K562 (cell line): ENCODE results near the gene STARD13. TPM values are rescaled to one million over a fixed set of nuclear protein-coding genes. Genes with fewer than 3 reads are reported as not detected.

Source experiments
- ATAC-seq: fragments of 200-7000 bp; cut with Tn5 transposase; 3 replicates; pipeline ENCODE4 v1.9.1; 2020; ENCODE audit warnings: moderate library complexity
- BruUV-seq: library from RNA; stranded (reverse); fragments of 400-500 nt; replicated peaks from 2 replicates; lab custom pipeline; 2021; lab: Mats Ljungman, UMichigan
- CTCF ChIA-PET: fragments of 300-600 bp; formaldehyde crosslinking; extraction: SDS; loops from one replicate; lab custom pipeline; 2021; ENCODE audit warnings: low intra/inter-chr PET ratio; lab: Yijun Ruan, JAX
- POLR2A ChIA-PET: fragments of 300-600, 350-650 bp; sonication (Branson Sonifier 250); formaldehyde crosslinking; extraction: SDS; loops from one replicate; lab custom pipeline; 2021; ENCODE audit warnings: antibody characterized with exemption, inconsistent platforms; lab: Yijun Ruan, JAX
- DNase-seq, 4 experiments: peaks; one replicate each; pipeline versions ENCODE4 v3.0.0 to v3.0.0-alpha.2; 2011 to 2018; ENCODE audit warnings: low spot score in 3 of 4, mixed read lengths in 3 of 4; ENCODE audit errors: extremely low read depth in 1 of 4
- FAIRE-seq: peaks from 2 replicates; lab custom pipeline; 2011; peaks lifted over from hg19 to GRCh38; lab: Jason Lieb, UNC
- H2AFZ ChIP-seq: 2 replicates; pipeline ENCODE4 v1.6.0; 2011; ENCODE audit warnings: low read depth, low read length, control low read depth, inconsistent platforms
- H3K27ac ChIP-seq: fragments of 200-600 bp; 3 replicates; pipeline ENCODE4 v1.8.0; 2011; ENCODE audit warnings: low read depth, mild to moderate bottlenecking, control low read depth, inconsistent platforms, low read length, moderate library complexity, mixed read lengths; ENCODE audit errors: extremely low read depth
- H3K27me3 ChIP-seq, 2 experiments: fragments of 300-600 bp in 1 of 2; 2 replicates in 1 of 2; 3 replicates in 1 of 2; pipeline versions ENCODE4 v1.6.0 to v1.8.0; 2011; ENCODE audit warnings: inconsistent platforms in 2 of 2, low read length in 2 of 2, mild to moderate bottlenecking in 1 of 2, mixed read lengths in 1 of 2, moderate library complexity in 1 of 2; ENCODE audit not compliant: control insufficient read depth in 2 of 2, insufficient read depth in 2 of 2
- H3K36me3 ChIP-seq: fragments of 300-600 bp; 3 replicates; pipeline ENCODE4 v1.8.0; 2011; ENCODE audit warnings: mild to moderate bottlenecking, low read length, inconsistent platforms; ENCODE audit not compliant: control insufficient read depth, insufficient read depth
- H3K4me1 ChIP-seq, 2 experiments: fragments of 200-600 bp in 1 of 2; replicated peaks in 1 of 2; 2 replicates in 1 of 2; 3 replicates in 1 of 2; pipeline versions ENCODE4 v1.5.1 to v1.8.0; 2011; ENCODE audit warnings: inconsistent platforms in 2 of 2, low read length in 2 of 2, mild to moderate bottlenecking in 1 of 2, mixed read lengths in 1 of 2, moderate library complexity in 1 of 2; ENCODE audit not compliant: control insufficient read depth in 2 of 2, insufficient read depth in 2 of 2
- H3K4me2 ChIP-seq: 2 replicates; pipeline ENCODE4 v1.6.1; 2011; ENCODE audit warnings: low read length, control low read depth, inconsistent platforms, mixed read lengths; ENCODE audit not compliant: insufficient read depth
- H3K4me3 ChIP-seq: fragments of 200-600 bp; sonication (generic), shearing (Covaris generic); 2 replicates; pipeline ENCODE4 v1.5.1; 2016; ENCODE audit warnings: control low read depth, inconsistent platforms
- H3K79me2 ChIP-seq: fragments of 200-600 bp; 3 replicates; pipeline ENCODE4 v1.8.0; 2011; ENCODE audit warnings: low read length, inconsistent platforms; ENCODE audit not compliant: control insufficient read depth, insufficient read depth
- H3K9ac ChIP-seq, 2 experiments: 2 replicates each; pipeline versions ENCODE4 v1.6.0 to v1.6.1; 2011; ENCODE audit warnings: low read depth in 2 of 2, low read length in 2 of 2, control low read depth in 1 of 2, inconsistent platforms in 1 of 2, mild to moderate bottlenecking in 1 of 2, mixed read lengths in 1 of 2; ENCODE audit not compliant: insufficient read depth in 1 of 2
- H3K9me1 ChIP-seq: one replicate; pipeline ENCODE4 v1.6.0; 2011; ENCODE audit warnings: inconsistent platforms, mild to moderate bottlenecking, low read length, moderate library complexity; ENCODE audit not compliant: control insufficient read depth, insufficient read depth
- H3K9me3 ChIP-seq: replicated peaks from 2 replicates; pipeline ENCODE4 v1.5.1; 2011; ENCODE audit warnings: low read depth, low read length, inconsistent platforms; ENCODE audit not compliant: control insufficient read depth, insufficient read depth
- H4K20me1 ChIP-seq: replicated peaks from 2 replicates; pipeline ENCODE4 v1.6.1; 2011; ENCODE audit warnings: low read length, inconsistent platforms, mixed read lengths; ENCODE audit not compliant: control insufficient read depth, insufficient read depth
- ATF7 ChIP-seq: fragments of 450-650 bp; IDR thresholded peaks from 2 replicates; pipeline ENCODE4 v1.7.1; 2014; ENCODE audit warnings: mild to moderate bottlenecking, moderate library complexity
- HNRNPUL1 ChIP-seq: fragments of 200-400 bp; formaldehyde crosslinking; IDR thresholded peaks from 2 replicates; pipeline ENCODE4 v1.6.1; 2017; ENCODE audit warnings: low read length
- MTA3 ChIP-seq: fragments of 450-650 bp; formaldehyde crosslinking; IDR thresholded peaks from 2 replicates; pipeline ENCODE4 v1.6.1; 2017; ENCODE audit warnings: mild to moderate bottlenecking, borderline replicate concordance
- TRIM24 ChIP-seq, 2 experiments: fragments of 450-650 bp; IDR thresholded peaks; 2 replicates each; pipeline ENCODE4 v1.6.1; 2016
- ZNF282 ChIP-seq: sonication (generic); formaldehyde crosslinking; IDR thresholded peaks from 2 replicates; pipeline ENCODE4 v1.8.1; 2023; ENCODE audit warnings: missing genetic modification reagents
- ZNF695 ChIP-seq: fragments of 450-650 bp; formaldehyde crosslinking; IDR thresholded peaks from 2 replicates; pipeline ENCODE4 v1.4.0; 2020; ENCODE audit warnings: mild to moderate bottlenecking, moderate library complexity
- WGBS: fragments of 100-300 bp; shearing (Covaris generic); methylation state at CpG from one replicate; pipeline ENCODE4 v1.1.6; 2016; ENCODE audit warnings: low coverage, mixed read lengths; ENCODE audit not compliant: insufficient coverage; ENCODE audit errors: missing lambda C conversion rate; 5-methylcytosine and 5-hydroxymethylcytosine counted together
- in situ Hi-C: fragments of 300-500 bp; cut with MboI; formaldehyde crosslinking; loops from 4 replicates; pipeline ENCODE4 v1.15.0; 2018; ENCODE audit warnings: inconsistent platforms, mixed read lengths
- intact Hi-C: fragments of 100-400 bp; cut with micrococcal nuclease; formaldehyde crosslinking; loops from 2 replicates; pipeline ENCODE4 v1.14.2; 2022
- polyA plus RNA-seq, 8 experiments: library from polyadenylated mRNA; depleted of rRNA in 4 of 8; stranded (reverse) in 5 of 8; unstranded in 3 of 8; fragments of >200 nt; fragmentation: Nextera tagmentation in 2 of 8; fragmentation: Illumina TruSeq in 1 of 8; extraction: Ambion mirVana in 2 of 8; extraction: Trizol in 1 of 8; gene quantifications; 2 replicates each; pipeline versions ENCODE4 v1.2.1 to v1.2.3, GENCODE V29; 2011 to 2014; ENCODE audit warnings: inconsistent platforms in 1 of 8, missing spikeins in 1 of 8
- total RNA-seq, 7 experiments: library from RNA; depleted of rRNA in 6 of 7; stranded (reverse); fragments of >200 nt in 6 of 7; fragmentation: Illumina TruSeq in 2 of 7; extraction: Trizol in 2 of 7; gene quantifications; 2 replicates each; pipeline versions ENCODE4 v1.2.1 to v1.2.3, GENCODE V29; 2011 to 2021; ENCODE audit warnings: low replicate concordance in 1 of 7
- TF ChIP-seq, protein P1 (sequence below): fragments of 250-450 bp; sonication (Bioruptor Pico); IDR thresholded peaks from 2 replicates; pipeline ENCODE4 v1.5.0; 2021

STARD13 gene
- total and polyA plus RNA-seq, 9 of the 15 experiments (the other 6 are each of a cell fraction or from before 2014, with no cell fraction given), result 0.11 TPM; not detected in 8

DNA sequence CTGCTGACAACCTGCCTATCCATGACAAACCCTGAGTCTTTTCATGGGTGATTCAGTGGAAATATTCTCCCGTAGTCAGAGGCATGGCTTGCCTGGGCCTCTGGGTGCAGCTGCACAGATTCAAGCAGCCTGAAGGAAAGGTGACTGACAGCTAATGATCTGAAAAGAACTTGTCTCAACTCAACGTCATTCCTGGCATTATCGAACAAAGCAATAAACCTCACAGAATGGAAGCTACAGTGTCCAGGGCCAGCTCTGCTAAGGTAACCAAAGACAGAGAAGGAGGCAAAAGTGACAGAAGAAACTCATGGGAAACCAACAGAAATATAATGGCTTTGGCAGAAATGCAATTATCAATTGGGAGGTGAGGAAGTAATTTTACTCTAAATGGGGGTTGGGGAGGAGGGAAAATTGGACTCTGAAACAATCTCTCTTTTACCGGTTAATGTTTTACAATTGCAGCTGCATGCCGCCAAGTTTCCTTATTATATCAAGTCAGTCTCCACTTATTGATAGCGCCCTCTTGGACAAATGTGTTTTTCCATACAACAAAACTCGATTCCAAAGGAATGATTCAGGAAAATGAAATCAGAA, 12.9 kb downstream of the STARD13 start:
- no TSS peak for BruUV-seq

DNA sequence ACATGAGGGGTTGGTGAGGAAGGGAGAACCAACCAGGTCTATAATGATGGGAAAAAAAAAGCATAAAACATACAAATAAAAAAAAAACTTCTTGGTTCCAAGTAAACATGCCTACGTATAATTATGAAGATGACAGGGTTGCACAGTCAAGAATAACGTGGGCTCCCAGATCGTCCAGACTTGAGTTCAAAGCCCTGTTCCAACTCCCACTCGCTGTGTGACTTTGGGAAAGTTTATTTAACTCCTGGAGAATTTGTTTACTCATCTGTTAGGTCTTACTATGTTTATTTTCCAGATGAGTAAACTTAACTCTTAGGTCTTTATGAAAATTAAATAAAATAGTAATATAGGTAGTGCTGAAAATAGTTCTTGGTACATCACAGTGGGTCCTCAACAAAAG, 13.8 kb downstream of the STARD13 start:
- TF ChIP-seq TRIM24 (IDR thresholded peaks at IDR 0.05), result no peak
- TF ChIP-seq, protein P1, sequence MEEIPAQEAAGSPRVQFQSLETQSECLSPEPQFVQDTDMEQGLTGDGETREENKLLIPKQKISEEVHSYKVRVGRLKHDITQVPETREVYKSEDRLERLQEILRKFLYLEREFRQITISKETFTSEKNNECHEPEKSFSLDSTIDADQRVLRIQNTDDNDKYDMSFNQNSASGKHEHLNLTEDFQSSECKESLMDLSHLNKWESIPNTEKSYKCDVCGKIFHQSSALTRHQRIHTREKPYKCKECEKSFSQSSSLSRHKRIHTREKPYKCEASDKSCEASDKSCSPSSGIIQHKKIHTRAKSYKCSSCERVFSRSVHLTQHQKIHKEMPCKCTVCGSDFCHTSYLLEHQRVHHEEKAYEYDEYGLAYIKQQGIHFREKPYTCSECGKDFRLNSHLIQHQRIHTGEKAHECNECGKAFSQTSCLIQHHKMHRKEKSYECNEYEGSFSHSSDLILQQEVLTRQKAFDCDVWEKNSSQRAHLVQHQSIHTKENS (CRISPR knock-in tag), result no peak
- TF ChIP-seq ZNF695 (CRISPR knock-in tag), result no peak
- TF ChIP-seq ATF7, result no peak
- no peaks in the 10 kb centered on the region for H3K27me3 ChIP-seq
- H3K27ac ChIP-seq, result no peak overlapping the region
- H2AFZ ChIP-seq, result no peak overlapping the region
- no peak overlapping the region for H3K9ac ChIP-seq
- BruUV-seq, result no TSS peak
- DNase-seq (no peak), ATAC-seq (no peak), FAIRE-seq (no peak)
- WGBS, result 0% methylated on average over 4 of the region's 4 CpGs
- no peaks in the 10 kb centered on the region for H3K79me2 ChIP-seq
- ChIA-PET POLR2A (interaction anchor here (1.0 kb wide), 1 partner anchor 14 kb away, joined by 3 read pairs; no protein-coding TSS in a partner anchor), CTCF (no interaction called here)
- in situ Hi-C loops, result no loop called here
- no peak overlapping the region for H3K4me2 ChIP-seq
- no peaks in the 10 kb centered on the region for H3K36me3 ChIP-seq
- no peak overlapping the region for H3K4me3 ChIP-seq
- H4K20me1 ChIP-seq, result no peaks in the 10 kb centered on the region
- no peaks in the 10 kb centered on the region for H3K9me3 ChIP-seq
- intact Hi-C loops, result no loop called here
- no peaks in the 10 kb centered on the region for H3K9me1 ChIP-seq
- no peaks in the 10 kb centered on the region for H3K4me1 ChIP-seq

More for the DNA sequence above, 12.9 kb downstream of the STARD13 start:
- no peak overlapping the region for H3K4me3 ChIP-seq
- CTCF ChIA-PET, result no interaction called here
- FAIRE-seq (no peak), ATAC-seq (no peak), DNase-seq (no peak)
- no peak overlapping the region for H3K27ac ChIP-seq
- H3K4me2 ChIP-seq, result no peak overlapping the region
- H2AFZ ChIP-seq, result no peak overlapping the region
- POLR2A ChIA-PET, result interaction anchor here (1.0 kb wide), 1 partner anchor 15 kb away, joined by 3 read pairs; no protein-coding TSS in a partner anchor
- no peaks in the 10 kb centered on the region for H3K9me3 ChIP-seq
- 0% methylated on average over 7 of the region's 7 CpGs for WGBS
- H3K79me2 ChIP-seq, result no peaks in the 10 kb centered on the region
- intact Hi-C loops, result no loop called here
- no peak overlapping the region for H3K9ac ChIP-seq
- H3K27me3 ChIP-seq, result no peaks in the 10 kb centered on the region
- no peak for TF ChIP-seq MTA3
- no peak for TF ChIP-seq ZNF282 (CRISPR knock-in tag)
- no peak for TF ChIP-seq HNRNPUL1
- no peaks in the 10 kb centered on the region for H4K20me1 ChIP-seq
- no peaks in the 10 kb centered on the region for H3K9me1 ChIP-seq
- H3K36me3 ChIP-seq, result no peaks in the 10 kb centered on the region
- H3K4me1 ChIP-seq, result no peaks in the 10 kb centered on the region
- in situ Hi-C loops, result no loop called here
